ENCODE measurements around the gene CHMP5.

Gene CHMP5

DNA sequence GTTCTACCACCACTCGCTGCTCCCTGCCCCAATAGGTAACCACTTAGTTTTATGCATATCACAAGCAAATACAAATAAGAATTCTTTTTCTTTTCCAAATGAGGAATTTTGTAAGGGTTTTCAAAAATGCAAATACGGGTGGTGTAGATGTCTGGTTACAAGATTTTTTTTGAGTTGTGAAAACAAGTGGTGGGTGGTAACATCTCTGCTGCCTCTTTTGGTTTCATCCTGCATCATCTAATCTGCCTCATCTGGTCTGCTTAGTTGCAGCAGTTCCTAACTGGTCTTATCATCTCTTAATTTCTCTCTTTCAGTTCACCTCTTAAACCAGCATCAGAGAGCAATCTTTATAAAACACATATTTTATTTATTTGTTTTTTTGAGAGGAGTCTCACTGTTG lies 30.7 kb downstream of the CHMP5 start:
- H2AK5ac ChIP-seq (ENCODE audit: low read length) = no peak overlapping the region
- H3K9ac ChIP-seq (ENCODE audit: low read length) = no peak overlapping the region
- H3K9me3 ChIP-seq (ENCODE audit: insufficient read depth, low read depth, low read length) = no peaks in the 10 kb centered on the region
- no peak overlapping the region for H2BK120ac ChIP-seq (ENCODE audit: insufficient read depth, low read length, poor library complexity)
- no peak overlapping the region for H2BK12ac ChIP-seq (ENCODE audit: low read length)
- no peak overlapping the region for H4K91ac ChIP-seq (ENCODE audit: low read depth, low read length)
- H3K14ac ChIP-seq (ENCODE audit: low read length) = no peak overlapping the region
- no peak overlapping the region for H3K4me2 ChIP-seq (ENCODE audit: low read length)
- H3K4ac ChIP-seq (ENCODE audit: low read depth, low read length) = no peak overlapping the region
- H3K4me3 ChIP-seq (ENCODE audit: low read depth, low read length) = no peak overlapping the region
- no peak for DNase-seq
- H3K79me2 ChIP-seq (ENCODE audit: control insufficient read depth, insufficient read depth, low read length, poor library complexity) = peaks cover 5% of the 10 kb centered on the region
- no peaks in the 10 kb centered on the region for H3K27me3 ChIP-seq (ENCODE audit: insufficient read depth, low read length)
- H3K36me3 ChIP-seq (ENCODE audit: control insufficient read depth in 1 of 2, insufficient read depth in 2 of 2, low read length in 2 of 2) = peaks cover 20 to 37% of the 10 kb centered on the region in 2 experiments
- H4K12ac ChIP-seq (ENCODE audit: low read depth, low read length) = no peak overlapping the region
- no peak overlapping the region for H3K18ac ChIP-seq (ENCODE audit: low read length)
- no peak overlapping the region for H3K23ac ChIP-seq (ENCODE audit: low read length)
- no peak overlapping the region for H3K27ac ChIP-seq (ENCODE audit: low read depth, low read length)
- H4K8ac ChIP-seq (ENCODE audit: low read depth, low read length) = no peak overlapping the region
- no peak overlapping the region for H2AFZ ChIP-seq (ENCODE audit: insufficient read depth, low read length, poor library complexity)
- H3K79me1 ChIP-seq (ENCODE audit: low read length) = peaks cover 3% of the 10 kb centered on the region
- peaks cover 0 to 3% of the 10 kb centered on the region in 2 experiments for H3K4me1 ChIP-seq (ENCODE audit: control insufficient read depth in 1 of 2, insufficient read depth in 2 of 2, low read length in 2 of 2)
- no peak overlapping the region for H2BK5ac ChIP-seq (ENCODE audit: low read depth, low read length, poor library complexity)
- no CpG with 5 or more reads among the region's 2 CpGs for WGBS (ENCODE audit: extremely low coverage, insufficient coverage, insufficient read length)

DNA sequence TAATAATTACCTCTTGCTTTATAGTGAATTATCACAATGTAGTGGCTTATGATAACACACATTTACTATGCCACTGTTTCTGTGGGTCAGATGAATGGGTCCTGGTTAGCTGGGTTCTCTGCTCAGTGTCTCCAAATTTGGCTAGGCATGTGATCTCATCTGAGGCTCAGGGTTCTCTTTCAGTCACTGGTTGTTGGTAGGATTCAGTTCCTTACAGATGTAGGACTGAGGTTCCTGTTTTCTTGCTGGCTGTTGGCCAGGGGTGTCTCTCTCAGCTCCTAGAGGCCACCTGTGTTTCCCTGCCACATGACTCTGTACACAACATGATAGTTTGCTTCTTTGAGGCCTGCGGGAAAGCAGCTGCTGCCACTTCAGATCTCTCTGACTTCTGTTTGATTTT lies 32.6 kb downstream of the CHMP5 start:
- no peak overlapping the region for H4K12ac ChIP-seq (ENCODE audit: low read depth, low read length)
- no peaks in the 10 kb centered on the region for H3K79me1 ChIP-seq (ENCODE audit: low read length)
- H3K4me2 ChIP-seq (ENCODE audit: low read length) = no peak overlapping the region
- H3K4me1 ChIP-seq (ENCODE audit: control insufficient read depth in 1 of 2, insufficient read depth in 2 of 2, low read length in 2 of 2) = no peaks in the 10 kb centered on the region
- peak overlapping the region; percentile 14 for H3K4ac ChIP-seq (ENCODE audit: low read depth, low read length)
- H3K14ac ChIP-seq (ENCODE audit: low read length) = no peak overlapping the region
- no peak overlapping the region for H3K18ac ChIP-seq (ENCODE audit: low read length)
- H3K4me3 ChIP-seq (ENCODE audit: low read depth, low read length) = no peak overlapping the region
- peaks cover 23 to 44% of the 10 kb centered on the region in 2 experiments for H3K36me3 ChIP-seq (ENCODE audit: control insufficient read depth in 1 of 2, insufficient read depth in 2 of 2, low read length in 2 of 2)
- no peak overlapping the region for H2AFZ ChIP-seq (ENCODE audit: insufficient read depth, low read length, poor library complexity)
- H3K79me2 ChIP-seq (ENCODE audit: control insufficient read depth, insufficient read depth, low read length, poor library complexity) = no peaks in the 10 kb centered on the region
- no peaks in the 10 kb centered on the region for H3K9me3 ChIP-seq (ENCODE audit: insufficient read depth, low read depth, low read length)
- H3K27me3 ChIP-seq (ENCODE audit: insufficient read depth, low read length) = no peaks in the 10 kb centered on the region
- peak in 1 of 2 donors; percentile 11 for DNase-seq
- WGBS (ENCODE audit: extremely low coverage, insufficient coverage, insufficient read length) = no CpG with 5 or more reads among the region's 1 CpG
- H3K27ac ChIP-seq (ENCODE audit: low read depth, low read length) = no peak overlapping the region
- no peak overlapping the region for H2BK5ac ChIP-seq (ENCODE audit: low read depth, low read length, poor library complexity)
- H2BK12ac ChIP-seq (ENCODE audit: low read length) = no peak overlapping the region
- H4K8ac ChIP-seq (ENCODE audit: low read depth, low read length) = no peak overlapping the region
- no peak overlapping the region for H4K91ac ChIP-seq (ENCODE audit: low read depth, low read length)
- no peak overlapping the region for H2AK5ac ChIP-seq (ENCODE audit: low read length)
- no peak overlapping the region for H3K23ac ChIP-seq (ENCODE audit: low read length)
- no peak overlapping the region for H2BK120ac ChIP-seq (ENCODE audit: insufficient read depth, low read length, poor library complexity)
- no peak overlapping the region for H3K9ac ChIP-seq (ENCODE audit: low read length)

DNA sequence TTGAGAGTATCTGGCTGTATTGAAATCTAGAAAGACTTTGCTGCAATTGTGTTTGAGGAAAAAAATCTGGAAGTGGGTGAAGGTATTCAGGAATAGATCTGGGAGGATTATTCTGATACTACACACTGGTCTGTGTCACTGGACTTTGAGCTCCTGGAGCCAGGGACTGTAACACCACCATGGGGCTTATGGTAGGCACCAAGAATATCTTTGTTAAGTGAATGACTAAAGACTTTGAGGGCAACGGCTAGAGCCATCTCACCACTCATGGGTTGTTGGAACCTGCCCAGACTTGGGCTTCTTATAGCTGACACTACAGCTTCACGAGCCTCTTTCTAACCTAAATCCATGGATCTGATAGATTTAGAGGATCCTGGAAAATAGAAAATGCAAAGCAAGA lies 35.7 kb downstream of the CHMP5 start:
- no CpG with 5 or more reads among the region's 2 CpGs for WGBS (ENCODE audit: extremely low coverage, insufficient coverage, insufficient read length)
- Histone ChIP-seq H3K4me3 (ENCODE audit: low read depth, low read length) (no peak overlapping the region), H2AFZ (ENCODE audit: insufficient read depth, low read length, poor library complexity) (no peak overlapping the region), H3K27ac (ENCODE audit: low read depth, low read length) (no peak overlapping the region), H3K14ac (ENCODE audit: low read length) (no peak overlapping the region), H3K9ac (ENCODE audit: low read length) (no peak overlapping the region), H3K79me1 (ENCODE audit: low read length) (no peaks in the 10 kb centered on the region), H3K18ac (ENCODE audit: low read length) (no peak overlapping the region), H3K27me3 (ENCODE audit: insufficient read depth, low read length) (no peaks in the 10 kb centered on the region), H4K12ac (ENCODE audit: low read depth, low read length) (no peak overlapping the region), H3K4ac (ENCODE audit: low read depth, low read length) (no peak overlapping the region), H2AK5ac (ENCODE audit: low read length) (no peak overlapping the region), H3K79me2 (ENCODE audit: control insufficient read depth, insufficient read depth, low read length, poor library complexity) (no peaks in the 10 kb centered on the region), H3K4me1 (ENCODE audit: control insufficient read depth in 1 of 2, insufficient read depth in 2 of 2, low read length in 2 of 2) (no peaks in the 10 kb centered on the region), H3K9me3 (ENCODE audit: insufficient read depth, low read depth, low read length) (no peaks in the 10 kb centered on the region), H2BK120ac (ENCODE audit: insufficient read depth, low read length, poor library complexity) (no peak overlapping the region), H4K91ac (ENCODE audit: low read depth, low read length) (no peak overlapping the region), H3K4me2 (ENCODE audit: low read length) (no peak overlapping the region), H3K23ac (ENCODE audit: low read length) (no peak overlapping the region), H2BK5ac (ENCODE audit: low read depth, low read length, poor library complexity) (no peak overlapping the region), H2BK12ac (ENCODE audit: low read length) (no peak overlapping the region), H4K8ac (ENCODE audit: low read depth, low read length) (no peak overlapping the region), H3K36me3 (ENCODE audit: control insufficient read depth in 1 of 2, insufficient read depth in 2 of 2, low read length in 2 of 2) (peaks cover 24 to 50% of the 10 kb centered on the region in 2 experiments)
- no peak for DNase-seq

GRCh38 chr9:33304362-33304761 lies 39.5 kb downstream of the CHMP5 start:
- Histone ChIP-seq H3K14ac (ENCODE audit: low read length) (no peak overlapping the region), H3K79me2 (ENCODE audit: control insufficient read depth, insufficient read depth, low read length, poor library complexity) (no peaks in the 10 kb centered on the region), H3K4ac (ENCODE audit: low read depth, low read length) (no peak overlapping the region), H2AFZ (ENCODE audit: insufficient read depth, low read length, poor library complexity) (no peak overlapping the region), H3K4me3 (ENCODE audit: low read depth, low read length) (no peak overlapping the region), H3K4me2 (ENCODE audit: low read length) (no peak overlapping the region), H3K18ac (ENCODE audit: low read length) (no peak overlapping the region), H4K12ac (ENCODE audit: low read depth, low read length) (no peak overlapping the region), H3K9me3 (ENCODE audit: insufficient read depth, low read depth, low read length) (no peaks in the 10 kb centered on the region), H3K27ac (ENCODE audit: low read depth, low read length) (no peak overlapping the region), H3K79me1 (ENCODE audit: low read length) (no peaks in the 10 kb centered on the region), H2BK120ac (ENCODE audit: insufficient read depth, low read length, poor library complexity) (no peak overlapping the region), H4K8ac (ENCODE audit: low read depth, low read length) (no peak overlapping the region), H2AK5ac (ENCODE audit: low read length) (no peak overlapping the region), H3K4me1 (ENCODE audit: control insufficient read depth in 1 of 2, insufficient read depth in 2 of 2, low read length in 2 of 2) (peaks cover 0 to 5% of the 10 kb centered on the region in 2 experiments), H3K9ac (ENCODE audit: low read length) (no peak overlapping the region), H3K23ac (ENCODE audit: low read length) (no peak overlapping the region), H3K27me3 (ENCODE audit: insufficient read depth, low read length) (no peaks in the 10 kb centered on the region), H2BK12ac (ENCODE audit: low read length) (no peak overlapping the region), H2BK5ac (ENCODE audit: low read depth, low read length, poor library complexity) (no peak overlapping the region), H4K91ac (ENCODE audit: low read depth, low read length) (no peak overlapping the region), H3K36me3 (ENCODE audit: control insufficient read depth in 1 of 2, insufficient read depth in 2 of 2, low read length in 2 of 2) (peaks cover 25 to 57% of the 10 kb centered on the region in 2 experiments)
- no peak for DNase-seq
- WGBS (ENCODE audit: extremely low coverage, insufficient coverage, insufficient read length) = no CpG with 5 or more reads among the region's 1 CpG
